H4 (cell line): ENCODE data around the gene COL17A1. TPM values are rescaled to one million over a fixed set of nuclear protein-coding genes. Genes with fewer than 3 reads are reported as not detected.

Experiments
- DNase-seq: peaks from one replicate; pipeline ENCODE4 v3.0.0-alpha.2; 2015; ENCODE audit warnings: low spot score
- total RNA-seq: library from RNA; depleted of rRNA; stranded (reverse); fragments of >200 nt; shearing (Covaris generic); gene quantifications from 2 replicates; pipeline ENCODE4 v1.2.3, GENCODE V29; 2014; rRNA removed

Gene COL17A1
- not detected in 2 replicates for total RNA-seq

DNA sequence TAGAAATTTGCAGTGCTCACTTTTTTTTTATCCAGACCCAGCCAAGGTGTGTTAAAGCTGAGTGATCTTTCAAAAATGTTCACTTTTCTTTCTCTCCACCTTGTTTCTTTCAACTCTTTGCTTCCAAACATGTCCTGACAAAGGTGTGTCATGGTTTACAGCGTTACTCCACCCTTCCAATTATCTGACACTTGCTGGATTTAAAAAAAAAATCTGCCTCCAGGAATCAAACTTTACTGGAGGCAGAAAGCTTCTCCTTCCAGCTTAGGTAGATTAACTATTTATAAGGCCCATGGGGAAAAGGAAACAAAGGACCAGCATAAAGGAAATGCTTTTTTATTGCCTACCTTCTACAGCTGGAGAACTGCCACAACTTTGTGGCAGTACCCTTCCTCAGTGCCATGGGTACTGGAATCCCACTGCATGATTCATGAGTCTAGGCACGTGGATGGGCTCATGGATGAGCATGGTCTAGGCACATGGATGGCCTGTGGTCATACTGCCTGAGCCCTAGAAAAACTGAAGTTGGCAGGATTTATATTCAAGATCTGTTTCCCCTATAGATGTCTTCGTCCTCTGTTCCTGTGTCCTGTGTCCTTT is at the start of gene COL17A1:
COL17A1 (minus strand) TSS at position 80 of the 600 bp plus-strand sequence. CDS start 5,207 bp downstream, outside the sequence.
- no peak for DNase-seq

DNA sequence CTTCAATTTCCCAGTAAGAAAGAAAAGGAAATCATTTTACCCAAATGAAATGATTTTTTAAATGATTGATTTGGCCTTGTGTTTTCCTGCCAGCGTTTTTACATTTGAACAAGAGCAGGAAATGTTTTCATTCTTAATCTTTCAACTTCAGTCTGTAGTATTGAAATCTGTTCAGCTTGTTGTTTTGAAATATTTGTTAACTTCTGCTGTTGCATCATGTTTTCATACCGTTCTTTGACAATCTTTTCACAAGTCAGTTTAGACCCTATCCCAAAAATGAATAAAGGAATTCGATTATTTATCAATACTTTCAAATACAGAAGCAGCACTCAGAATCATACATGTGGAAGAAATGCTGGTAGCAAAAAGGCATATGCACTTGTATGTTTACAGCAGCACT is 44.4 kb upstream of the COL17A1 start:
- DNase-seq: no peak

DNA sequence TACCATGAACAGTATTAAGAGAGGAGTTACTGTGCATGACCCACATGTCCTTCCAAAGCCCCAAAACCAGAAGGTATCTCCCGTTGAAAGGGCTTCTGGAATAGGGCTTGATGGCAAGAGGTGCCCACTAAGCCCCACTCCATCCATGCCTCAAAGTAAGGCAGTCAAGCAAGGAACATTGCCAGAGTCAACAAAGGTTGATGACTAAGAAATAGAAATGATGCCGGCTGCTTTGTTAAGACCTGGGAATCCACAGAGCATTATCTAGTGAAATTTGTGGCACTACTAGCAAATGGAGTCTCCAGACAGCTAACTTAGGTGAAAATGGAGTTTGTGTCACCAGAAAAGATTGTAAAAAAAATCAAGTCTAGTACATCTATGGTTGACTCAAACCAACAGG is 42.5 kb upstream of the COL17A1 start:
- no peak for DNase-seq

DNA sequence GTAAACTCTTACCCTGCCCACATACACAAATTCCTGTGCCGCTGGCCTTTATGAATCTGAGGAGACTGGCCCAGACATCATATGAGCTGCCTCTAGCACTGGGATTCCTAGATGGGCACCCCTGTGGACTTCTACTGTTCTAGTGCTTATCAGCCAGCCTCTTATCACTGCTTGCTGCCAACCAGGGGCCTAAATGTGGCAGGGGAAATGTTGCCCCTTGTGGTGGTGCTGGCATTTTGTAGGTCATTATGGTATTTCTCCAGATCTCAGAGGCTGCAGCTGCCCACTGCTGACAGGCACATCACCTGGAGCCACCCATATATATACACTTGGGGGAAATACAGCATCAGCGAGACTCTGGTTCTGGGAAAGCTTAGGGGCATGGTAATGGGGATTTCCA is 41.7 kb upstream of the COL17A1 start:
- no peak for DNase-seq

DNA sequence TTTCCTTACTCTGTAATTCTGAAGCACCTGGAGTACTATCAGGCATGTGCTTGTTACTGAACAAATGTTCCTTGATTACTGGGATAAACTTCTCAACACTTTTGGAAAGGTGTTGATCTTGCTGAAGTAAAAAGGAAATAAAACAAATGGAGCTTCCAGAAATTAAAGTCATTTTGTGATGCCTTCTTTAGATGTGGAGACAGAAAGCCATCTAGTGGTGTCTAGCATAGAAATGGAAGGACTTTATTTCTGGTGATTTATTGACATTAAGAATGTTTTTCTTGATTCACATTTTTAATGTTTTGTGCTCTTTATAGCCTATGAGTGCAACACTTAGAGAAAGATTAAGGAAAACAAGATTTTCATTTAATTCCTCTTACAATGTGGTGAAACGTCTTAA is 37.7 kb upstream of the COL17A1 start:
- DNase-seq: peak; percentile 8

DNA sequence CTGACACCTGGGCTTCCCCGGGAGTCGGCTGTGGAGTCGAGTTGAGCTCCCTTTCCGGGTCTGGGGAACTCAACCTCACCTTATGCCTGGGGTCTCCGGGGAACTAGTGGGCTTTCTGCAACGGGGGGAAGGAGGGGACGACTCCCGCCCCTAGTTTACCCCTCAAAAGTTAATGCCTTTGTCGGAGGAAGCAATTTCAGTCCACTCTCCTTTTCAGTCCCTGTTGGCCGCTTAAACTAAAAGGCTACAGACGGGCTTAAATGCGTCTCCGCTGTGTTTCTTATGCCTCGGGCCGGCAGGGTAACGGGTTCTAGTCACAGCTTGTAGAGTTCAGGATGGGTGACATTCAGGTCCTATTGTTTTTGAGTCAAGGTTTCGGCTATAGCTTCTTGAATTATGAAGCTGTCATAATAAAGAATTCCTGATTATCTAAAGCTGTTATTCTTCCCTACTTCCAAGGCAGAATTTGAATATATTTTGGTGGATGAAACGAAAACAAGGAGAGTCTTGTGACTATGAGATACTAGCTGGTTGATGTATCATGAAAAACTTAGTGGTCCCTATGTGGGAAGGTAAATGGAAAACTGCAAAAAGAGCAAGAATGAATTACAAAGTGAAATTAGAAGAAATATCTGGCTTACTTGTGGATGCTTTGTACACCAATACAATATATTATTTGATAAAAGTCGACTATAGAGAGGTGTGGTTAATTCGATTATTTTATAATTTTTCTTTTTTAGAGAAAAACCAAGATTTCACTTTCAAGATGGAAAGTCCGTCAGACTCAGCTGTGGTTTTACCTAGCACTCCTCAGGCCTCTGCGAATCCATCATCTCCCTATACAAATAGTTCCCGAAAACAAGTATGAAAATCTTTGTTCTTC is 36.8 kb upstream of the COL17A1 start:
- peak; percentile 10 for DNase-seq

DNA sequence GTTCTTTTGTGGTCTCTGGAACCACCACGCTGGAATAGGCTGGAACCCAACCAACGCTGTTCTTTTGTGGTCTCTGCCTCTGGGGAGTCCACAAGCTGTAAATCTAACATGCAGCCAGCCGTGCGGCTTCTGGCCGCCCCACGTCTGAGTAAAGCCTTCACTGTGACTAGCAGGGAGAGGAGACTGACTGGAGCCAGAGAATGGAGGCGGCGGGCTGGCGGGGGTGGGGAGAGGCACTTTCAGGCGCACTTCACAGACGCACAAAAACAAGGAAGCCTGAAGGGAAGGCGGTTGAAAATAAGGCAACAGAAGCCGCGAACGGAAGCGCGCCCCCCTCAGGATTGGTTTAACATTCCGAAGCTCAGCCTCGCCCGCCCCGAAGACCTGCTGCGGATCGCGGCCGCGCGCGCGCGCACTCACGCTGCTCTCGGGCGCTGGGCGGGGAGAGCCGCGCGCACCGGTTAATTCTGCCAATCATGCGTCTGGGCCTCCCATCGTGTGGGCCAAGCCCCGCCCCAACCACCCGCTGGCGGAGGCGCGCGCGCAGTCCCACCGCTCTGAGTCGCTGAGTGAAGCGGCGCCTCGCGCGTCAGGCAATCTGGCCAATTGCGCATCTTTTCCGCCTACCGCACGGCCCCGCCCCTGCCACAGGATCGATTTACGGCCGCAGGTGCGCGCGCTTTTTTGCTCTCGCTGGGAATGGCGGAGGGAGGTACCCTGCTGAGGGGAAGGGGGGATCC is 36.0 kb upstream of the COL17A1 start, which contains the start of gene SFR1:
SFR1 (plus strand) TSS at position 687 of the 740 bp plus-strand sequence; CDS start at position 700, 13 bp downstream.
- DNase-seq: peak; percentile 97

DNA sequence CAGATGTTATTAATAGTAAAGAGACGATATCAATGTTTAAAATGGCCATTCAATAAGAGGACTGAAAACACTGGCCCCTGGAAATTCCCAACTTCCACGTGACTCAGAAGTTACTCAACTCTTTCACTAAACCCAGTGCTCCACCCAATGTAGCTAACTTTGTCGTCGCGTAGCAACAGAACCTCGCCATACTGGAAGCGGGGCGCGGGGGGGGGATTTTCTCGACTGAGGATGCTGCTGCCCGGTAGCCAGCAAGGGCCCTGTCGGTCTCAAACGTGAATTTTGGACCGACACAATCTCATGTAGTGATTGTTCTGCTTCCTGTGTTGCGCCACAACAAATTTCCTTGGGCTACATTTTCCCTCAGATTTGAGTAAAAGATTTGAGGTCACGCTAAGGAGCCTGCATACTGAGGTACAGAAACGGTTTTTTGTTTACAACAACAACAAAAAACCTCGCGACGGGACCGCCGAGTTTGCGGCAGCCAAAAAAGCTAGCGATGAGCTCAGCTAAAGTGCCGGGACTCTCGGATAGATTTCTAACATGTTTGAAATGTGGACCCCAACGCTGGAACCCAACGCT is 35.3 kb upstream of the COL17A1 start:
- DNase-seq: peak; percentile 93

DNA sequence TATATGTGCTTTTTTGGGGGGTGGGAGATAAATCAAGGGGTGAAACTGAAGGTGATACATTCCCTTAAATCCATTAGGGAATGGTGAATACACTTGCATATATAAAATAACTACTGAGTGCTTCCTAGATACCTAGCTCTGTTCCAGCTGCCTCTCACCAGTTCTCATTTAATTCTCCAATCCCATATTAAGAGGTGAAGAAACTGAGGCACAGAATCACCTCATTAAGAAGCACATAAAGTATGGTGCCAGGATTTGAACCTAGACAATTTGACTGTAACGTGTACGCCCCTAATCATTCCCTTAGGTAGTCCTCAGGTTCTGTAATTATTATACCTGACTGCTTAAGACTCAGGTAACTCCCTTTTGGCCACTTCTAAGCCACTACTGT is 34.8 kb upstream of the COL17A1 start:
- DNase-seq: no peak

DNA sequence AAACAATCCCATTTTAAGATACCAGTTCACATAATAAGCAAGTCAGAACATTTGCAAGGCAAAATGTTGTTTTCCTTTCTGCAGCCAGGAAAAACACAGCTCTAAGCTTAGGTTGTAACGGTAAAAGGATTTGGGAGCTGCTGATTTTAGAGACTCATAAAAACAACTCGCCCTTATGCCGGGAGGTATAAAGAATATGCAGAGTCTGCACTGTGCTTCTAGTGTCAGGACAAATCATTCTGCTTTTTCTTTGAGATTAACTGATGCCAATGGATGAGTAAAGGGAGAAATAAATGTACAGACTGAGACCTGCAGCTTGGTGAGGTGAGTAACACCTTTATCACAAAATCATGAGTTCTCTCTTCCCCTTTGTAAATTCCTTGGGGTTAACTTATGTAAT is 34.3 kb upstream of the COL17A1 start:
- DNase-seq: no peak

DNA sequence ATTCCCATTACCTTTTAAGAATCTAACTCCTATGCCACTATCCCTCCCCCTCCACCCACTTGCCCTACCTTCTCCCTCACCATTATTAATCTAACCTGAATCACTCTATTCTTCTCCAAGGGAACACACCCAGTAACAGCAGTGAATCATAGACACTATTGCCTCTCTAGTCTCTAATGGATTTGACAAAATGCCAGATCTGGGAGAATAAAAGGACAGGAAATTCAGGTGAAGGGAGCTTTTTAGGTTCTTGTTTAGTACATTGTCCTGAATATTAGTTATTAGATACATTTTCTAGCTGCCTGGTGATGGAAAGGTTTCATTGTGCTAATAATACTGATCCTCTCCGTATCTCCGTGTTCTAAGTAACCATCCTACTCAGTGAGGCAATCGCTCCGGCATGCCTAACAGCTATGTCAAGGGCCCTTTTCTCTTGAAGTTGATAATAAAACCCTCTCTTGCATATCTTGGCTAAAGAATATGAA is 32.2 kb upstream of the COL17A1 start:
- no peak for DNase-seq

DNA sequence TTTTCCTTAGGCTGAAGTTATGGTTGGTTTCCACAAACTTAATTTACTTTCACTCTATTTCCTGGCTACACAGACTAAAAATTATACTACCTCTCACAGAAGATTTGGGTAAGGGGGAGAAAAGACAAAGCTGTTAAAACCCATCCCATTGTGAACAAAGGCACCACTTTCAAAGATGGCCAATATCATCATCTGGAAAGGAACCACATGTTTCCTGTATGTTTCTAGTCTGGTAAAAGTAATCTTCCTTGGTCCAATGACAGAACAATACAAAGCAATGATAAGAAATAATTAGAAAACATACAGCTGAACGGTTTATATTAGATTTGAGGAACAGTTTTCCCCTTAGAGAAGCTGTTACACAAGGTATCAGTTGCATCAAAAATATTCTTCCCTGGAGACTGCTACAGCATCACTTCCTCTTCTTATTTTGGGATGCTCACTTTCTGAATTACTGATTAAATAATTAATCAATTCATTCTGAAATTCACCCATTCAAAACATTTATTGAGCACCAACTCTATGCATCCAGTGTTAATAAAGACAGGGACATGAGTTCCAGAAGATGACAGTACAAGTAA is 27.8 kb upstream of the COL17A1 start:
- DNase-seq: no peak

DNA sequence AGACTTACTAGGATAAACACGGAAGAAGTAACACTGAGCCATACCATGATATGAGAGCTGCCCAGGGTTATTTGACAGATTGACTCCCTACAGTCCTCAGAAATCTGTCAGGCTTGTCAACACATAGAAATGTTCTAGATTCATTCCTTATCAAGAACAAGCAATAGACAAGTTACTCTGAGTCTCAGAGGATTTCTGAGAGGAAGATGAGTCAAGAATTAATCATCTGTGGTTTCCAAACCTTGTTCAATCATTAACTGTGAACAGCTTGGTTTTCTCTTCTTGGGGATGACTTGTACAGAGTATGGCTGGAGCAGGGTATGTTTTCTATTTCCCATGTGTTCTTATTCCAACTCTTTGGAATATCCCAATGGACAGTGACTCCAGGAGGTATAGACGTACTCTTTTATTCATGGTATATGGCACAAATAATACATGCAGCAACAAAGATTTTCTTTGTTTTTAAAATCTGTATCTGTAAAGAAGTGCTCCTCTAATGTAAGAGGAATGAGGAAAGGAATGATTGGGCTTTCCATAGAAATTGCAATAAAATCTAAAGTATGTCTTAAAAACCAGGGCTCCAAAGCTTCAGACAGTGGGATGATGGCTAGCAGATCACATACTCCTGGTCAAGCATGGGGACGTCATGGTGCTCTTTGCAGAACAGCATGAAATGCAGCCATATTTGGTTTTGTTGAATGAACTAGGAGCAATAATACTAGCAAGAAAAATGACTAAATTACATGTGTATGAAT is 24.4 kb upstream of the COL17A1 start:
- DNase-seq: no peak

DNA sequence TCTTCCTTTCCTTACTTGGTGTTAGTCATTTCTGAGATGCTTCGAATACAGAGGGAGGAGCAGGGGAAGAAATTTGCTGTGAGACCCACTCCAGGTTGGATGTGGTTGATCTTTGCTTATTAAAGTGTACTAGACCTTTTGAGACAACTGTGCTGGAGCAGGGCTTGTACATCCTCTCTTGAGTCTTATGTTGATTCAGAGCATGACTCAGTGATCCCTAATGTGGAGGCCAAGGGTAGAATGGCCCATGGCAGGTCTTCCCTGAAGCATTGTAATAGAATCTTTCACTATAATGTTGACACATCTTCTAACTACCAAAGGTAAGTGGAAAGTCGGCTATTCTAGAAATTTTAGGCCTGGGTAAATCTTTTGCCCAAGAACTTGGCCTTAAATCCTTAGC is 19.2 kb upstream of the COL17A1 start:
- no peak for DNase-seq

DNA sequence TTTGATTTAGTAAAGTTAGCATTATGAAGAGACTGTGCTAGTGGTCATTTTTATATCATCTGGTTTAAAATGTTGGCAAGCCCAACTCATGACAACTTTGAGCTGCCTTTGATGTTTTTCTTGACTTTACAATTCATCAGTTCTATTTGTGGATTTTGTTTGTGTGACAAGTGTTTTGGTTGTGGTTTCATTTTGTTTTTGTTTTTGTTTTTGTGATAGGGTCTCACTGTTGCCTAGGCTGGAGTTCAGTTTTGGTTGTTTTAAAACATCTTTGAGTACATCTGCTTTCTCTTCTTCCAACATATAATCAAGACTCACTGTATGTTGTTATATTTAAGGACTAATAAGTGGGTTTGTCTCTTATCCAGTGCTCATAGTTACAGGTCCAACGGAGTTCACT is 18.7 kb upstream of the COL17A1 start:
- DNase-seq: no peak

DNA sequence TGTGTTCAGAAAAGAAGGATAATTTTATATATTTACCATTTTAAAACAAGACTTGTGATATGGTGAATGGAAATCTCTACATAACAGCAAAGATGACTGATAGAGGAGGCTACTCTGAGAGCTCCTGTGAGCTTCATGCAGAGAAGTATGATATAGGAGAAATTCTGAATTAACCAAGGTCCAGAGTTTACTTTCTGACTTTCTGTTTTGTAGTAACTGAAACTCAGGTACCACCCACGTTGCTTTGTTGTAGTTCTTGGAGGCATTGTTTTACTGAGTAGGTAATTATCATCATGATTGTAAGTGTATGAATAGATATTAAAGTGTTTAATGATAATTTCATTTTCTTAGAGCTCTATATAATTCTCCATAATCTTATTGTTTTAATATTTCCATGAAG is 18.3 kb upstream of the COL17A1 start:
- DNase-seq: no peak

DNA sequence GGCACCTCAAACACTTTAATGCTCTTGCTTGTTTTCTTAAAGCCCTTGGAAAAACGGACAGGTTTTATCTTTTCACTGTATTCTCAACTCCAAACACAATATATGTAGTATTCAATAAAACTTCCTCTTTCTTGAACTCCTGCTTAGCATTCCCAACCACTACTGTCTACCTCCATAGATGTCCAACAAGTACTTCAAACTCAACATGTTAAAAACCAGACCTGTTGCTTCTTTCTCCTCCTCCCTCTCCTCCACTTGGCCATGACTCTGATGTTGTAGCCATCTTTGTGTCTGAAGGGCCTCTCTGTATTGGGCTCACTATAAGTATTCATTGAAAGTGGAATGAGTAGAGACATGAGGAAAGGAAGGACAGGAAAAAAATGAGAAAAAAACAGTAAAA is 16.2 kb upstream of the COL17A1 start:
- DNase-seq: no peak

DNA sequence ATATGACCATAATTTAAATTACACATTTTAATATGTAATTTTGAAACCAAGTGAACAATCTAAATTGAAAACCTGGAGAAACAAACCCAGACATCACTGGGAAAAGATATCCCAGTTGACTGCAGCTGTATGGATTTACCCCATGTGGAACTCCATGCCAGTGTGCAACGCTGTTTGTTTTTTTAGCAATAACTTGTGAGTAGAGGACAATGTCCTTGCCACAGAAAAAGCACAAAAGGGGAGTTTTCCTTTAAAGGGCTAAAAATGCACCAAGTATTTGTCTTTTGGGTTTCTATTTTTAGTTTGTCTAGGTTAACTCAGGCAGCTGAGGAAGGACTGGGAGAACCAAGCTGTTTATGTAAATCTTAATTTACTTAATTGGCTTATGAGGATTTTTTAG is 15.1 kb upstream of the COL17A1 start:
- DNase-seq: no peak

DNA sequence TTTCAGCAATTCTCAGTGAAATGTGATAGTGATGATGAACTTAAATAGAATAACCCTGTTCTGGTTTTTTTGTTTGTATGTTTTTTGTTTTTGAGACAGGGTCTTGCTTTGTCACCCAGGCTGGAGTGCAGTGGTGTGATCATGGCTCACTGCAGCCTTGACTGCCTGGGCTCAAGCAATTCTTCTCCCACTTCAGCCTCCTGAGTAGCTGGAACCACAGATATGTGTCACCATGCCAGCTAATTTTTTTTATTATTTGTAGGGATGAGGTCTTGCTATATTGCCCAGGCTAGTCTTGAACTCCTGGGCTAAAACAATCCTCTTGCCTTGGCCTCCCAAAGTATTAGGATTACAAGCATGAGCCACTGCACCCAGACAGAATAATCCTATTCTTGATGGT is 14.3 kb upstream of the COL17A1 start:
- no peak for DNase-seq

DNA sequence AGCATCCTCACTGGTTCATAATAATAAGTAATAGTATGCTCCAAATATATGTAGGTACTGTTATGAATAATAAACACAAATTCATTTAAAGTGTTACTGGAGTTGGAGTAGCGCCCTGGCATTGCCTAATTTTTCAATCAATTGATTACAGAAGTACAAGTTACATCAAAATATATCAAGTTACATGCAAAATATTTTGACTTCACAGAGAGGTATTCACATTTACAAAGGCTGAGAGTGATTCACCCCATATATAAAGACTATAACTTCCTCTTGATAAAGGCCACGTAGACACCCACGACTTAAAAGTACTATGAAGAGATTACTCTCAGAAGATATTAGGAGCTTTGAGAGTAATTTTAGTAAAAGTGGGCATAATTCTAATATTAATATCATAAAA is 13.6 kb upstream of the COL17A1 start:
- no peak for DNase-seq
